GM10847 (cell line): ENCODE measurements around the gene BOC.

Experiments used
- POLR2A ChIP-seq: IDR thresholded peaks from 2 replicates; pipeline ENCODE4 v1.6.1; 2011; ENCODE audit not compliant: insufficient read length; ENCODE audit errors: extremely low read depth

Gene BOC

DNA sequence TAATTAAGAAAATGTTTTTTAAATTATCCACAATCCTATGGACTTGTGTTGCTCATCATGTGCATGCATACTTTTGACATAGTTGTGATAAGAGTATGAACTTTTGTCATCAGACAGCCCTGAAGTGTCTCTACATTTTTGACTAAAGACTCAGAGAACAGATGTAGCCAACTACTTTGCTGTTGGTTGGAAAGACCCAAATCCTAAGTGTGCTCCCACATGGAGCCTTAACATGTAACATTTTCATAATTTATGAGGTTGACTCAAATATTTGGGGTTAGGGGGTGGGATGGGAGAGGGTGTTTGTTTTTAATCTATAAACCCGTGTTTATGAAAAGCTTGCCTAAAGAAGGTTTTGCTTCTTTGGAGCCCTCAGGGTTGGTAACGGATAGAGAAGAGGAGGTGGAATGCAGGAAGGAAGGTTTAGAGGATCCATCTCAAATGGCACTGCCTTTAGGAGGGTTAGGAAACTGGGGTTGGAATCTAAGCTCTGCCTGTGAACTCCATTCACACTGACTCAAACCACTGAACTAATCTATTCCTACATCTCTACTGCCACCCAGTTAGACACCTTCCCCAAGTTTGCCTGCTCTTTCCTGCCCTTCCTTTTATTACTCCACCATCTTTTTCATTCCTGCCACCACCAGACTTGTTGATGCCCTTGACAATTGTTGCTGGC lies 3.7 kb downstream of the BOC start:
- TF ChIP-seq POLR2A: no peak

GRCh38 chr3:113216393-113216792 lies 5.0 kb downstream of the BOC start:
- TF ChIP-seq POLR2A: no peak

- TF ChIP-seq POLR2A: no peak
Observed at GRCh38 chr3:113218011-113218680, 6.8 kb downstream of the BOC start.

DNA sequence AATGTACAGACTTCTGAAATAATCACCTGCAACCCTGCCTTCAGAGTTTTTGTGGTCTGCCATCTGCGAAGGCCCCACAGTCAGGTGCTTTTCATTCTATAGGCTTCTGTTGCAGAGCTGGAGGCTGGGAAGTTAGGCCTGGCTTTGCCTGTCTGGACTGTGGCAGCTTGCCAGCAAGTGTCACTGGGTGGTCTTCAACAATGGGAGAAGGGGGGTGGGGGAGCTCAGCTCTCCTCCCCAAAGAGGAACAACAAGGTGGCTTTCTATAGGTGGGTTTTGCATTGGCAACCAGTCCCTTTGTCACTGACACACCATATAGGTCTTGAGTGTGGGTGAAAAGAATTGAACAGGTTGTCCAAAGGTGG lies 7.3 kb downstream of the BOC start:
- no peak for TF ChIP-seq POLR2A

GRCh38 chr3:113219605-113220300 lies 8.4 kb downstream of the BOC start:
- TF ChIP-seq POLR2A: no peak

- no peak for TF ChIP-seq POLR2A
Observed at GRCh38 chr3:113220721-113221120, 9.4 kb downstream of the BOC start.

- no peak for TF ChIP-seq POLR2A
Observed at GRCh38 chr3:113221721-113222257, 10.4 kb downstream of the BOC start.

GRCh38 chr3:113222451-113223086 lies 11.2 kb downstream of the BOC start:
- no peak for TF ChIP-seq POLR2A

DNA sequence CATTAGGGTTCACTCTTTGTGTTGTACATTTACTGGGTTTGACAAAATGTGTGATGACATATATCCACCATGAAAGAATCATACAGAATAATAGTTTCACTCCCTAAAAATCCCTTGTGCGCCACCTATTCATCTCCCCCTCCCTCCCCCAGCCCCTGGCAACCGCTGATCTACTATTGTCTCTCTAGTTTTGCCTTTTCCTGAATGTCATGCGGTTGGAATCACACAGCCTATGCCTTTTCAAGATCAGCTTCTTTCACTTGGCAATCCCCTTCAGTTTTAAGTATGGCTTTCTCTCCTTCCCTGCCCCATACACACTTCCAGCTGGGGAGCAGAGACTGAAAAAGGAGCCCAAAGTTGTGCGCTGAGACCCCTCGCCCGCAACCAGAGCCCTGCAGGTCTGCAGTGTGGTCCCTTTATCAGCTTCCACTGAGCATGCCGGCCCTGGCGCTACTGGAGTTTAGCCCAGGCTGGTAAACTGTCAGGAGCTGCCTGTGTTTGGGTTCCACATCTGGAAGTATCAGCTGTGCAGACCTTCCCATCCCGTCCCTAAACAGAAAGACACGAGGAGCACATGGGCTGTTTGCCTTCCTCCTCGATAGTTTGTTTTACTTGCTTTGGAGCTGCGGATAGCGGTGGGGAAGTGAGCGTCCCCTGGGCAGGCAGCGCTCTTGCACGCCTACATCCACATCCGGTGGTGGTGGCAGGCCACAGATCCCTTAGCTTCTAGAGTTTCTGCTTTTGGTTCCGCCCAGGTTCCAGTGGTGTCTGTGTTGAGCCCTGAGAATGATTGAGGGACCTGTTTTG lies 12.3 kb downstream of the BOC start:
- TF ChIP-seq POLR2A: no peak

- TF ChIP-seq POLR2A: no peak
Observed at GRCh38 chr3:113225286-113225685, 13.9 kb downstream of the BOC start.

GRCh38 chr3:113226491-113226890 lies 15.1 kb downstream of the BOC start:
- TF ChIP-seq POLR2A: no peak

GRCh38 chr3:113227146-113227545 lies 15.8 kb downstream of the BOC start:
- TF ChIP-seq POLR2A: no peak

DNA sequence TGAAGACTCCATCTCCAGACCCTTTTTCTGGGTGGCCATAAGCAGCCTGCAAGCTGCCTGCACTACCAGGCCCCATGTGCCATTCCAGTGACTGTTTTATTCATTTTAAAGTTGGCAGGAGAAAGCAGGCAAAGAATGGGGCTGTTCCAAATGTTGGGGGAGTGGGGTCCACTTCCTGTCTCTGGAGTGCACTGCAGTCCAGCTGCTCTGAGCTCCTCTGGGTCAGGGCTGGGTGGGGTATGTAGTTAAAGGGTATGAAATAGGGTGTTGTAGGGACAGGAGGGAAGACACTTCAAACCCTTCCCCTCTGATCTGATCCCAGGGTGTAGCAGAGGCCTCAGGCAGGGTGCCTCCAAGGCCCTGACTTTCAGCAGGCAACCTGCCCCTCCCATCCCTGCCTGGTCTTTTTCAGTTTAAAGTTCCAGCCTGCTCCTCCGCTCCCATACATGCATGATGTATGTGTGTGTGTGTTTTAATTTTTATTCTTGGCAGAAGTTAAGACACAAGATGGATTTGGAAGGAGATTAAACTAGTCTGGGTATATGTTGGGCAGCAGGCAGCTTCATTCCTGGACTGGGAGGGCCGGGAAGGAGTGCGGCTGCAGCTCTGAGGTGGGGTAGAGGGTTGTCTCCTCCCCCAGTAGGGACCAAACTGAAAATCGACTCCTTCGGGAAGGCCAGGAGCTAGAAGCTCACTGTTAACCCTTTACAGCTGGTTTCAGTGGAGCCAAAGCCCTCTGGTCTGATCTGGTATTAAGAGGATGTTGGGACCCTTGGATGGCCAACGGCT lies 17.3 kb downstream of the BOC start:
- no peak for TF ChIP-seq POLR2A

- no peak for TF ChIP-seq POLR2A
Observed at GRCh38 chr3:113231391-113231790, 20.0 kb downstream of the BOC start.

- TF ChIP-seq POLR2A: no peak
Observed at GRCh38 chr3:113231827-113232253, 20.5 kb downstream of the BOC start.

GRCh38 chr3:113232342-113232741 lies 21.0 kb downstream of the BOC start:
- no peak for TF ChIP-seq POLR2A
